ENCODE data around the gene CABLES1.
"Not testable (repeated sequence)": the region's sequence is repeated elsewhere in the genome, so short reads cannot be mapped to it uniquely, and the experiment has no call there.

Gene CABLES1

GRCh38 chr18:23247896-23248295 is 112.6 kb downstream of the CABLES1 start:
- DNase-seq: no peak

- DNase-seq: no peak
These were observed 113.5 kb downstream of the CABLES1 start for GRCh38 chr18:23248826-23249225.

GRCh38 chr18:23249348-23249747 is 114.1 kb downstream of the CABLES1 start:
- no peak for DNase-seq

- DNase-seq: no peak
These were observed 115.8 kb downstream of the CABLES1 start for GRCh38 chr18:23250893-23251656.

GRCh38 chr18:23253630-23254029 is 118.3 kb downstream of the CABLES1 start:
- DNase-seq: no peak

- no peak for DNase-seq
These were observed 121.9 kb downstream of the CABLES1 start for GRCh38 chr18:23257137-23257536.

GRCh38 chr18:23257686-23258565 is 122.6 kb downstream of the CABLES1 start:
- no peak for DNase-seq

- no peak for DNase-seq
These were observed 123.5 kb downstream of the CABLES1 start for GRCh38 chr18:23258566-23259469.

GRCh38 chr18:23259701-23260681 is 124.7 kb downstream of the CABLES1 start:
- peak; percentile 55 for DNase-seq

GRCh38 chr18:23260926-23261590 is 125.8 kb downstream of the CABLES1 start:
- no peak for DNase-seq

- DNase-seq: no peak
These were observed 128.4 kb downstream of the CABLES1 start for GRCh38 chr18:23263551-23264235.

- DNase-seq: no peak
These were observed 130.6 kb downstream of the CABLES1 start for GRCh38 chr18:23265682-23266399.

- no peak for DNase-seq
These were observed 131.6 kb downstream of the CABLES1 start for GRCh38 chr18:23266717-23267446.

- no peak for DNase-seq
These were observed 132.1 kb downstream of the CABLES1 start for GRCh38 chr18:23267447-23267776.

GRCh38 chr18:23268641-23269040 is 133.4 kb downstream of the CABLES1 start:
- DNase-seq: no peak

- not testable (repeated sequence) for DNase-seq
These were observed 133.8 kb downstream of the CABLES1 start for GRCh38 chr18:23269068-23269467.

GRCh38 chr18:23269928-23270327 is 134.6 kb downstream of the CABLES1 start:
- no peak for DNase-seq

- no peak for DNase-seq
These were observed 135.8 kb downstream of the CABLES1 start for GRCh38 chr18:23270986-23271680.
